Stimulated activated naive CD4-positive, alpha-beta T cell treated with Interleukin-2 at 50 U/mL for 16 hours (primary cell): ENCODE results near the gene MKNK1.

Source experiments
- DNase-seq: peaks from one replicate; lab custom pipeline; 2025; lab: John Stamatoyannopoulos, UW

MKNK1 gene

DNA sequence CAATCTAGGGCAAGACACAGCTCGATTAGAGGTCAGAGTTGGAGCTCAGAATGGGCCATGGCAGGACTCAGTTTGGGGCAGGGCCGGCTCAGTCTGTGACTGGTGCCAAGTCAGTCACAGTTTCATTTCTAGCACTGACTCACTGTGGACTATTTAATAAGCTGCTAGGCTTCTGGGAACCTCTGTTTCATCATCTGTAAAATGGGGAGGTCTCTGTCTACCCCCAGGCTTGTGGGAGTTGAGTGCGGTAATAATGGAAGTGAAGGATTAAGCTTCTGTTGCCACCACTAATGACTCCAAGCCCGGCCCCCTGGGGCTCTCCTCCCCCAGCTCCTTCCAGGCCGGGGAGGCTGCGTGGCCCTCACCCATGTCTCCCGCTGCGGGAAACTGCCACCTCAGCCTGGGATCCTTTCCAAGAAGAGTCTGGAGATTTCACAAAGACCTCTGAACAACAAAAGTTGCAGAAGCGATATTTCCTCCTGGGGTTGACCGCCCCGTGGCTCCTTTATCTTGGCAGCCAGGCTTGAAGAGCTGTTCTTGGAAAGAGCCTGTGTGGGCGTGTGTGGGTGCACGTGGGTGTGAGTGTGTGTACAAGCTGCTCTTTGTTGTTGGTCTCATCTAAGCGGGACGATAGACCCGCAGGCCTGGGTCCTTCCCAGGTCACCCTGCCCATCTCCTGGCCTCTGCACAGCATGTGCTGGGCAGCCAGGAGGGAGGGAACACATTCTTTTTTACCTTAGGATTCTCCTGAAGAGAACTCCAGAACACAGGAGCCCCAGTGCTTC is 81.7 kb downstream of the MKNK1 start:
- DNase-seq, result peak; percentile 55

DNA sequence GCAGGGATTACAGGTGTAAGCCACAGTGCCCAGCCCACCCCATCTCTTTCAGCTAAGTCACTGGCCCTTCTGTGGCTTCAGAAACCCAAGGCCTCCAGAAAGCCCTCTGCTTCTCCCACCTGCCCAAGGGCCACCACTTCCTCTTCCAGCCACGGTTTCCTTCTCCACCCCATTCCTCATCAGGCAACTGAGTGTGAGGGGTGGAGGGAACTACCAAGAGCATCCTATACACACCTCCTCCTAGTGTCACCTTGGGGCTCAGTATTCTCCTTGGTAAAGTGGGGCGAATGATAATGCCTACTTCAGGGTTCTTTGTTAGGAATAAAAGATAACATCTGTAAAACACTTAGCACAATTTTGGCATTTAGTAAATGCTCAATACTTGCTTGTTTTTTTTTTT is 82.7 kb downstream of the MKNK1 start:
- no peak for DNase-seq

DNA sequence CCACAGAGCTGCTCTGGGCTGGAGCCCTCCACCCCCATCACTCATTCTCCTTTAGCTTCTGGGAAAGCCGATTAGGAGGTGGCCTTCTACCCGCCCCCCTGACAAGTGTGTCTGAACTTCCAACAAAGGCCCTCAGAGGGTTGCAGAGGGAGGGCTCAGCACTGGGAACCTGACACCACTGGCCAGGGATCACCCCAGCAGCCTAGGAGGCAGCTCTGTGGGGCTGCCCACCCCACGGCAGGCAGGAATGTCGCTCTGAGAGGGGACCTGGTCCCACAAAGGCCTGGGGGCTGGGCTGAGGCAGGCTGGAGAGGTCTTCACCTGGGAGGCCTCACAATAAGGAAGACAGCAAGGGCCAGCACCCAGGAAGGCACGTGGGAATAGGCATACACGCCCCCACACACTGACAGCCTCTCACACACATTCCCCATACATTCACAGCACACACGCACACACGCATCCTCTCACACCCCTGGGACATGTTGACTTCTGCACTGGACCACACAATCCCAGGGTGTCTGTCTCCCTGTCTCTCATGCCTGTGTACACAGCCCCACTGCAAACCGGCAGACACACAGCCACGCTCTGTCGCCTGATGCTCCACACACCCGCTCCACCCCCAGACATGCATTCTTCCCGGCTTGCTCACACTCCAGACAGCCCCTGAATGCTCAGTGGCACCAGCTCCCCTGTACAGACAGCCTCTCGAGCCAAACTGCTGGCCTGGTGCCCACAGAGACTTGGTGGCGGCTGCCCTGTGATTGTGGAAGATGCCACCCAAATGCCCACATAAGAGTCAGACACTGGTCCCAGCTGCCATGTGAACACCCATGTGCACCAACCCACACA is 83.8 kb downstream of the MKNK1 start:
- no peak for DNase-seq

DNA sequence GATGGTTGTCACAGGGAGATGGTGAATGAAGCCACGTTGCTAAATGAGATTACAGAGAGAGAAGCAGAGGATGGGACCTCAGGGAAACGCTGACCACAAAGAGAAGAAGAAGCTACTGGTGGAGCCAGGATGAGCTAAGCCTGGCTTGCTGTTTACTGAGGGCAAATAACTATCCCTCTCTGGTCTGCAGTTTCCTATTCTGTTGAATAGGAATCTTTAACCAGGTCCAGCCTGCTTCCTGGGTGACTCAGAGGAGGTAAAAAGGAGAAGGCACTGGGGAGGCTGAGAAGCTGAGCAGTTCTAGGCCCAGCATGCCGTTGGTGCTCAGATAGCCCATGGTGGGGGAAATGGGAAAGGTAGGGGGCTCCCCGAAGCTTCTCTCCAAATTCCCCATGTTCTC is 84.9 kb downstream of the MKNK1 start:
- DNase-seq, result no peak

DNA sequence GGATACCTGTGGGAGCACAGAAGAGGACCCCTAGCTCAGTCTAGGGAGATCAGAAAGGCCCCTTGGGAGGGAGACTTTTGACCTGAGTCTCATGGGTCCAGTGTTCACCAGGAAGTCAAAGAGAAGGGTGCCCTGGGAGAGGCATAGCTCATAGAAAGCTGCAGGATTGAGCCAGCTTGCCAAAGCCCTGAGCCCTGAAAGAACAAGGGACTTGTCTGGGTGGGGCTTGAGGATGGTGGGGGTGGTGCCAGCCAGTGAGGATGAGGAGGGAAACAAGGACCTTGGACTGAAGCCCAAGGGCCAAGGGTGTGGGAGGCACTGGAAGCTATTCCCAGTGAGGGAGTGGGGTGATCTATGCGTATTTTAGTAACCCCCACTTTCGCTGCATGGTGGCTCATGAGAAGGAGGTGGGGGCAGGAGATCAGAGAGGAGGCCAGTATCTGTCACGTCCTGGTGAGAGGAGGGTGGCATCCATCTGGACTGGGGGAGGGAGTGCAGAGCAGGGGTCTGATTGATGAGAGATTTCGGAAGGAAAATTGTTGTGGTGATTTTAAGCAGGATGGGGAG is 86.1 kb downstream of the MKNK1 start:
- DNase-seq, result no peak

- DNase-seq, result no peak
Measured at GRCh38 chr1:46517010-46517600, 87.0 kb downstream of the MKNK1 start.

DNA sequence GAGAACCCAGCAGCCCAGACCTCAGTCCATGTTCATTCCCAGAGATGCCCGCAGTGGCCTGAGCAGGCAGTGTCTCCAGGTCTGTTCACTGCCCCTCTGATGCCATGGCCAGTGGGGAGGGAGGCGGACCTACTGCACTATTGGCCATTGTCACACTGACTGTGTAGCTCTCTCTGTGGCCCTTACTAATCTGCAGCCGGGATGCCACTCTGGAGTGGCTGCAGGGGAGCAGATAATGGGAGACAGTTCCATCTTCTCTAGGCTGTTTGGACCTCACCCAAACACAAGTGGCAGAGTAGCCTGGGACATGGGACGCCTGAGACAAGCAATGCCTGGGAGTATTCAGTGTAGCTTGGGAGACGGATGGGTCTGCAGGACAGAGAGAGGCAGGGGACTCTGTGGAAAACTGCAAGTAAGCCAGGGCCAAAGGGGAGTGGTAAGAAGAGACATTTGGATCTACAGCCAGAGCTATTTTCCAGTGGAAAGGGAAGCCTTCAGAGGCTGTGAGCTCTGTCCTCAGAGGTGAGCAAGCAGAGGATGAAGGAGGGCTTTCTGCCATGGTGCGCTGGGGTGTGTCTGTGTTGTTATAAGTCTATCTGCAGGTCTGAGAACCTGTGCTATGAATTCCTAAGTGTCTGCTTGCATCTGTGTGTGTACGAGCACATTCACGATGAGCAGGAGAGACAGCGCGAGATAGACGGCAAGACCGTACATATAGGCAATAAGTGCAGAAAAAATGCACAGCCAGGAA is 87.7 kb downstream of the MKNK1 start:
- no peak for DNase-seq

GRCh38 chr1:46515576-46515975 is 88.5 kb downstream of the MKNK1 start:
- DNase-seq, result no peak

GRCh38 chr1:46513536-46513935 is 90.5 kb downstream of the MKNK1 start:
- no peak for DNase-seq

DNA sequence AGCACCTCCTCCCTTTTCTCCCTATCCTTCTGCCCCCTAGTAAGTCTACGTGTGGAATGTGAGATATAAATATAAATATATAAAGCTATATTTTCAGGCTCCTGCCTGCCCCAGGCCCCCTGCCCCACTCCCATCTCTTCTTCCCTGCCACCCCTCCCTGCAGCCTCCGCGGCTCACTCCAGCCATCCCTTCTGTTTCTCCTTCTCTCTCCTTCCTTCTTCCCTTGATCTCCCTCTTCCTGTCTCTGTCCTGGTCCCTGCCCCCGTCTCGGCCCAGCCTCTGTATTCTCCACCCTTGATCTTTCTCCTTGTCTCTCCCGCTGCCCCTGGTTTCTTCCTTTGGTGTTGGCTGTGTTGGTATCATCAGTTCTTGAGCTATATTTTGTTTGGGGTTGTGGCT is 91.3 kb downstream of the MKNK1 start:
- DNase-seq, result no peak

DNA sequence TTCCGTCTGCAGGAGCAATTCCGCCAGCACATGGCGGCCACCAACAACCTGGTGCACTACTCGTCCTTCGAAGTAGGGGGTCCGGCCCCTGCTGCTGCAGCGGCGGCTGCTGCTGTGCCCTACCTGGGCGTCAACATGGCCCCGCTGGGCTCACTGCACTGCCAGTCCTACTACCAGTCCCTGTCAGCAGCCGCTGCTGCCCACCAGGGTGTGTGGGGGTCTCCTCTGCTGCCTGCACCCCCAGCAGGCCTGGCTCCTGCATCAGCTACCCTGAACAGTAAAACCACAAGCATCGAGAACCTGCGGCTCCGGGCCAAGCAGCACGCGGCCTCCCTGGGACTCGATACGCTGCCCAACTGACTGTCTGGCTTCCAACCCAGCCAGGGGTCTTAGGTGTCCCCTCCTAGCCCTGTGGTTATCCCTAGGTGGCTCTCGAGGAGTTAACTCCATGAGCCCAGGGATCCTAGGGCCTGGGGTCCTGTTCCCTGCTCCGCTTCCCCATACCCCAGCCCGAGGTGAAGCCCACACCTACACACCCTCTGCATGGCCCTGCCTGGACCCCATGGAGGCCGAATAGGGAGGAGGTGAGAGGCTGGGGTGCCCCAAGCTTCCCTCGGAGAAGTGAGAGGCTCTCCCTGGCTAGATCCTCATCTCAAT is 91.8 kb downstream of the MKNK1 start:
- DNase-seq, result no peak

DNA sequence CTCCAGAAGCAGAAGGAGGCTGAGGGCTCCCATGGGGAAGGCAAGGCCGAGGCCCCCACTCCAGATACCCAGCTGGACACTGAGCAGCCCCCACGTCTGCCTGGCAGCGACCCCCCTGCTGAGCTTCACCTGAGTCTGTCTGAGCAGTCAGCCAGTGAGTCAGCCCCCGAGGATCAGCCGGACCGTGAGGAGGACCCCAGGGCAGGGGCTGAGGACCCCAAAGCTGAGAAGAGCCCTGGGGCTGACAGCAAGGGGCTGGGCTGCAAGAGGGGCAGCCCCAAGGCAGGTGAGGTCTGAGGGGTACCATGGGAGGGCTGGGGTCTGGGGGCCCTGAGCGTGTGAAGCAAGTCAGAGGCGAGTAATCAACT is 93.1 kb downstream of the MKNK1 start:
- no peak for DNase-seq

DNA sequence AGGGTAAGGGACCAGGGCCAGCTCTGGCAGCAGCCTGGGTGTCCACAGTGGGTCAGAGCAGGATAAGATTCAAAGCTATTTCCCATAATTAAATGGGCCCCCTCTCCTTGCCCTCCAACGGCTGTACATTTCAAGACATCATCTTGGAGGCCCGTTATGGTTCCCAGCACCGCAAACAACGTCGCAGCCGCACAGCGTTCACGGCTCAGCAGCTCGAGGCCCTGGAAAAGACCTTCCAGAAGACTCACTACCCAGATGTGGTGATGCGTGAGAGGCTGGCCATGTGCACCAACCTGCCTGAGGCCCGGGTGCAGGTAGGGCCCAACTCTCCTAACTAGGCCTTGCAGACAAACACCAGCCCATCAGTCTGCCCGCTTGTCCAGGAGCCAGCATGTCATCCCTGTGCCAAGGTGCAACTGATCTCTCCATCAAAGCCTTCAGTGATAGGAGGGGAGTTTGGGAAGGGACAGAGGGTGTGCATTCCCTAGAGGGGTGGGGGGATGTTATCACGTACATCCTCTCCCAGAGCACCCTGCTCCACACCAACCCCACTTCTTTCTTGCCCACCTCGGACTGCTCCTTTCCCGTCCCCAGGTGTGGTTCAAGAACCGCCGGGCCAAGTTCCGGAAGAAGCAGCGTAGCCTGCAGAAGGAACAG is 93.6 kb downstream of the MKNK1 start:
- DNase-seq, result no peak

DNA sequence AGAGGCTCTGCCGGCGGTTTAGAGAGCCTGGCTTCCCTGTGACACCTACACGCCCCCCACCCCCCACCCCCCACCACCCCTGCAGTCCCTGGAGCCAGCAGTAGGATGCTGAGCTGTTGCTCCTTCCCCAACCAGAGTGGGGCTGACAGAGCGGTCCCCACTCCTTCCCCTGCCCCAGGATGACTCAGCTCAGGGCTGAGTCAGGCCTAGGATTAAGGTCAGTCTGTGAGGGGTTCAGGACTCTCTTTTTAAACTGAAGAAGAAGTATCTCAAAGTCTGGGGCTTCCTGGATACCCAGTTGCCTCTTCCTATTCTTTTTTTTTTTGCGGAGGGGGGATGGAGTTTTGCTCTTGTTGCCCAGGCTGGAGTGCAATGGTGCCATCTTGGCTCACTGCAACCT is 95.3 kb downstream of the MKNK1 start:
- no peak for DNase-seq
